H9 (cell line): ENCODE measurements around the gene LCE4A. TPM values are rescaled to one million over a fixed set of nuclear protein-coding genes. Genes with fewer than 3 reads are reported as not detected.

Experiments used
- DNase-seq: peaks from one replicate; pipeline ENCODE4 v3.0.0-alpha.2; 2017
- H2AFZ ChIP-seq: one replicate; pipeline ENCODE4 v1.6.1; 2013; ENCODE audit warnings: mild to moderate bottlenecking, low read length, control low read depth, moderate library complexity
- H2AK5ac ChIP-seq: 2 replicates; pipeline ENCODE4 v1.6.1; 2013; ENCODE audit warnings: low read length, control low read depth, mixed read lengths; ENCODE audit not compliant: insufficient read length
- H2BK120ac ChIP-seq: one replicate; pipeline ENCODE4 v1.6.1; 2013; ENCODE audit warnings: low read depth, mild to moderate bottlenecking, low read length, control low read depth, inconsistent platforms; ENCODE audit not compliant: poor library complexity, severe bottlenecking
- H2BK12ac ChIP-seq: 2 replicates; pipeline ENCODE4 v1.6.1; 2013; ENCODE audit warnings: low read length, control low read depth, mixed read lengths, low read depth; ENCODE audit not compliant: insufficient read length
- H2BK15ac ChIP-seq: 2 replicates; pipeline ENCODE4 v1.6.1; 2013; ENCODE audit warnings: low read depth, low read length, control low read depth
- H2BK20ac ChIP-seq: one replicate; pipeline ENCODE4 v1.6.1; 2013; ENCODE audit warnings: low read depth, mild to moderate bottlenecking, low read length, control low read depth, inconsistent platforms; ENCODE audit not compliant: poor library complexity, severe bottlenecking
- H2BK5ac ChIP-seq: 2 replicates; pipeline ENCODE4 v1.6.1; 2013; ENCODE audit warnings: low read length, control low read depth, mixed read lengths; ENCODE audit not compliant: insufficient read length
- H3K14ac ChIP-seq: 2 replicates; pipeline ENCODE4 v1.6.1; 2013; ENCODE audit warnings: low read length, control low read depth; ENCODE audit not compliant: insufficient read depth
- H3K18ac ChIP-seq: 2 replicates; pipeline ENCODE4 v1.6.1; 2013; ENCODE audit warnings: low read depth, mild to moderate bottlenecking, mixed read lengths, low read length, control low read depth; ENCODE audit not compliant: insufficient read length
- H3K23ac ChIP-seq: 2 replicates; pipeline ENCODE4 v1.6.1; 2013; ENCODE audit warnings: low read length, control low read depth, mixed read lengths, low read depth; ENCODE audit not compliant: insufficient read length
- H3K23me2 ChIP-seq: 2 replicates; pipeline ENCODE4 v1.6.1; 2013; ENCODE audit warnings: low read depth, mild to moderate bottlenecking, mixed read lengths, low read length, control low read depth; ENCODE audit not compliant: insufficient read length, poor library complexity, severe bottlenecking
- H3K27ac ChIP-seq: 2 replicates; pipeline ENCODE4 v1.5.1; 2013; ENCODE audit warnings: low read length, control low read depth, mixed read lengths, low read depth; ENCODE audit not compliant: insufficient read length
- H3K27me3 ChIP-seq: 2 replicates; pipeline ENCODE4 v1.6.1; 2013; ENCODE audit warnings: low read length, control low read depth, inconsistent platforms; ENCODE audit not compliant: insufficient read depth
- H3K4ac ChIP-seq: 2 replicates; pipeline ENCODE4 v1.6.1; 2013; ENCODE audit warnings: low read depth, mild to moderate bottlenecking, control low read depth, inconsistent platforms, low read length, moderate library complexity
- H3K4me1 ChIP-seq: 2 replicates; pipeline ENCODE4 v1.6.1; 2013; ENCODE audit warnings: low read length, control low read depth, inconsistent platforms; ENCODE audit not compliant: insufficient read depth
- H3K4me2 ChIP-seq: 2 replicates; pipeline ENCODE4 v1.6.1; 2013; ENCODE audit warnings: low read length, control low read depth, mixed read lengths; ENCODE audit not compliant: insufficient read length, insufficient read depth
- H3K56ac ChIP-seq: 2 replicates; pipeline ENCODE4 v1.6.1; 2013; ENCODE audit warnings: low read depth, mild to moderate bottlenecking, mixed read lengths, low read length, control low read depth; ENCODE audit not compliant: insufficient read length
- H3K79me1 ChIP-seq: 2 replicates; pipeline ENCODE4 v1.6.1; 2013; ENCODE audit warnings: low read depth, mild to moderate bottlenecking, moderate library complexity, low read length, control low read depth, inconsistent platforms; ENCODE audit not compliant: insufficient read depth, poor library complexity, severe bottlenecking
- H3K79me2 ChIP-seq: 2 replicates; pipeline ENCODE4 v1.6.1; 2013; ENCODE audit warnings: low read length, control low read depth, inconsistent platforms; ENCODE audit not compliant: insufficient read depth
- H3K9ac ChIP-seq: 2 replicates; pipeline ENCODE4 v1.6.1; 2013; ENCODE audit warnings: low read length, control low read depth, mixed read lengths; ENCODE audit not compliant: insufficient read length; ENCODE audit errors: extremely low read depth
- H3K9me3 ChIP-seq: one replicate; pipeline ENCODE4 v1.6.1; 2013; ENCODE audit warnings: low read depth, low read length, inconsistent platforms; ENCODE audit not compliant: control insufficient read depth
- H3T11ph ChIP-seq: one replicate; pipeline ENCODE4 v1.6.1; 2013; ENCODE audit warnings: mild to moderate bottlenecking, low read length, control low read depth, inconsistent platforms
- H4K20me1 ChIP-seq: one replicate; pipeline ENCODE4 v1.6.1; 2013; ENCODE audit not compliant: control insufficient read depth, insufficient read length, insufficient read depth
- H4K5ac ChIP-seq: 2 replicates; pipeline ENCODE4 v1.6.1; 2013; ENCODE audit warnings: low read depth, mild to moderate bottlenecking, mixed read lengths, low read length, control low read depth; ENCODE audit not compliant: insufficient read length
- H4K8ac ChIP-seq: replicated peaks from 2 replicates; pipeline ENCODE4 v1.6.1; 2013; ENCODE audit warnings: low read length, control low read depth, mixed read lengths, low read depth; ENCODE audit not compliant: insufficient read length
- H4K91ac ChIP-seq: 2 replicates; pipeline ENCODE4 v1.6.1; 2013; ENCODE audit warnings: low read depth, mild to moderate bottlenecking, moderate library complexity, mixed read lengths, low read length, control low read depth; ENCODE audit not compliant: insufficient read length
- H3K27ac Mint-ChIP-seq, 3 experiments: 2 replicates in 2 of 3; 3 replicates in 1 of 3; pipeline ENCODE4 v1.8.0; 2020 to 2021; ENCODE audit warnings: mixed read lengths in 3 of 3, mild to moderate bottlenecking in 1 of 3, moderate library complexity in 1 of 3
- H3K27me3 Mint-ChIP-seq: 2 replicates; pipeline ENCODE4 v1.8.0; 2021; ENCODE audit warnings: low read depth, mild to moderate bottlenecking, moderate library complexity, mixed read lengths
- H3K36me3 Mint-ChIP-seq, 3 experiments: 2 replicates in 2 of 3; 3 replicates in 1 of 3; pipeline ENCODE4 v1.8.0; 2020 to 2021; ENCODE audit warnings: low read depth in 3 of 3, mixed read lengths in 3 of 3; ENCODE audit not compliant: insufficient read depth in 1 of 3
- H3K4me1 Mint-ChIP-seq, 2 experiments: 2 replicates each; pipeline ENCODE4 v1.8.0; 2020; ENCODE audit warnings: mixed read lengths in 2 of 2
- H3K4me3 Mint-ChIP-seq, 2 experiments: 2 replicates in 1 of 2; 3 replicates in 1 of 2; pipeline ENCODE4 v1.8.0; 2020 to 2021; ENCODE audit warnings: mild to moderate bottlenecking in 2 of 2, mixed read lengths in 2 of 2, moderate library complexity in 1 of 2
- H3K9me3 Mint-ChIP-seq, 2 experiments: 2 replicates in 1 of 2; 3 replicates in 1 of 2; pipeline ENCODE4 v1.8.0; 2020; ENCODE audit warnings: mild to moderate bottlenecking in 2 of 2, mixed read lengths in 2 of 2, moderate library complexity in 1 of 2
- CTCF ChIP-seq: fragments of 200-600 bp; sonication (generic); conservative IDR thresholded peaks from 3 replicates; pipeline ENCODE4 v1.8.0; 2021; ENCODE audit warnings: antibody characterized with exemption, mild to moderate bottlenecking
- WGBS: extraction: QIAGEN DNeasy Blood & Tissue Kit; methylation state at CpG from one replicate; pipeline ENCODE4 v1.1.7; 2013; ENCODE audit warnings: missing lambda C conversion rate, low lambda C conversion rate, mixed read lengths; ENCODE audit not compliant: insufficient read length; ENCODE audit errors: extremely low coverage; 5-methylcytosine and 5-hydroxymethylcytosine counted together
- total RNA-seq: library from RNA; stranded (reverse); gene quantifications from 2 replicates; pipeline ENCODE4 v1.2.1, GENCODE V29; 2021

LCE4A gene
- total RNA-seq, 1 experiment from 2014 or later, result not detected

DNA sequence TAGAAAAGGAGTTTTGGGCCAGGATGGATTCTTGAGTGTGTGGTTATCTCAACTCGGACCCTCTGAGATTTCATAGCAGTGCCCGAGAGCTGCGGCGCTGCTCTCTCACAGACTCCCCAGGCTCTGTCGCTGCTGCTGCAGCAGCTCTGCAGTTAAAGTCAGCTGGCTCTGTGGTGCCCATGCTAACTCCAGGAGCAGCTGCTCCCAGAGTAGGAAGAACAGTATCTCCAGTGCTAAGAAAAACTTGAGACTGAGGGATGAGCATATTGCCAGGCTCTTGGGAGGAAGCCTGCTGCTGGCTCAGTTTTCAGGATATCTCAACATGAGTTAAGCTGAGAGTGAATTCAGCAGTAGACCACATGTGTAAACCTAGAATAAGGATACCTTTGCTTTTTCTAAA is 40.3 kb upstream of the LCE4A start:
- no CpG with 5 or more reads among the region's 5 CpGs for WGBS
- Histone ChIP-seq H3K79me2 (no peaks in the 10 kb centered on the region), H2BK15ac (no peak overlapping the region), H3K56ac (no peak overlapping the region), H3T11ph (no peak overlapping the region), H2AFZ (no peak overlapping the region), H4K5ac (no peak overlapping the region), H2BK120ac (no peak overlapping the region), H3K27me3 (no peaks in the 10 kb centered on the region; the same call in 1 of the 2 replicates), H3K4me2 (no peak overlapping the region), H3K14ac (no peak overlapping the region), H4K91ac (no peak overlapping the region), H3K79me1 (no peaks in the 10 kb centered on the region), H3K9me3 (peaks cover 96% of the 10 kb centered on the region), H2BK12ac (no peak overlapping the region), H3K23me2 (no peaks in the 10 kb centered on the region), H3K4me1 (no peaks in the 10 kb centered on the region), H2BK5ac (no peak overlapping the region), H3K4ac (no peak overlapping the region), H3K18ac (no peak overlapping the region), H4K20me1 (no peaks in the 10 kb centered on the region), H2AK5ac (no peak overlapping the region), H2BK20ac (no peak overlapping the region), H3K27ac (no peak overlapping the region), H3K23ac (no peak overlapping the region), H4K8ac (no peak overlapping the region), H3K9ac (no peak overlapping the region)
- Mint-ChIP-seq H3K4me3 (no peak overlapping the region), H3K36me3 (peaks cover 4 to 13% (median 11%) of the 10 kb centered on the region in 3 experiments), H3K9me3 (peaks cover 95 to 97% of the 10 kb centered on the region in 2 experiments), H3K4me1 (no peaks in the 10 kb centered on the region), H3K27ac (no peak overlapping the region), H3K27me3 (no peaks in the 10 kb centered on the region; the same call in none of the 2 replicates)
- DNase-seq, result no peak
- no peak for TF ChIP-seq CTCF
